Psoas muscle (tissue), 8 donors: ENCODE results near the gene EGLN3. TPM values are rescaled to one million over a fixed set of nuclear protein-coding genes. Genes with fewer than 3 reads are reported as not detected.

Source experiments
- ATAC-seq, 4 donors: fragments of 200-7000 bp; cut with Tn5 transposase; one replicate each; pipeline ENCODE4 v1.9.1; 2020; ENCODE audit warnings: moderate library complexity in 3 of 4, mild to moderate bottlenecking in 2 of 4
- DNase-seq, 2 donors: peaks; one replicate each; pipeline ENCODE4 v3.0.0-alpha.2; 2020
- H3K27ac ChIP-seq: fragments of 200-600 bp; one replicate; pipeline ENCODE4 v1.8.0; 2022
- H3K27me3 ChIP-seq, 3 donors: fragments of 200-600 bp in 1 of 3; one replicate each; pipeline versions ENCODE4 v1.6.1 to v1.8.0; 2013 to 2022; ENCODE audit warnings: low read length in 2 of 3, mild to moderate bottlenecking in 2 of 3, moderate library complexity in 1 of 3; ENCODE audit not compliant: insufficient read depth in 3 of 3
- H3K36me3 ChIP-seq, 2 donors: fragments of 200-600 bp in 1 of 2; one replicate each; pipeline versions ENCODE4 v1.6.1 to v1.8.0; 2013 to 2022; ENCODE audit warnings: low read depth in 1 of 2, mild to moderate bottlenecking in 1 of 2, moderate library complexity in 1 of 2; ENCODE audit not compliant: insufficient read depth in 1 of 2
- H3K4me1 ChIP-seq: fragments of 200-600 bp; one replicate; pipeline ENCODE4 v1.8.0; 2022
- H3K4me3 ChIP-seq: fragments of 200-600 bp; one replicate; pipeline ENCODE4 v1.8.0; 2022; ENCODE audit warnings: mild to moderate bottlenecking
- H3K9me3 ChIP-seq: fragments of 200-600 bp; one replicate; pipeline ENCODE4 v1.8.0; 2022
- WGBS, 3 donors: extraction: QIAGEN DNeasy Blood & Tissue Kit; methylation state at CpG; one replicate each; pipeline versions ENCODE4 v1.1.6 to v1.1.7; 2013; 5-methylcytosine and 5-hydroxymethylcytosine counted together
- intact Hi-C, 2 donors: fragments of 100-400 bp; cut with DNase I; formaldehyde crosslinking; loops; one replicate each; pipeline versions ENCODE4 v1.11.0 to v1.14.2; 2022
- polyA plus RNA-seq, 3 donors: library from polyadenylated mRNA; stranded (reverse); fragments of 200-250 nt; gene quantifications; one replicate each; pipeline ENCODE4 v1.2.3, GENCODE V29; 2013
- total RNA-seq, 4 donors: library from RNA; stranded (reverse); fragmentation: NEBNext Ultra II Directional in 2 of 4; extraction: Animal tissue kit (Norgen Biotek cat#: 25700) in 2 of 4; gene quantifications; one replicate each; pipeline versions ENCODE4 v1.2.1 to v1.2.4, GENCODE V29; 2021 to 2023
- TF ChIP-seq, protein P1 (sequence below): fragments of 200-600 bp; IDR thresholded peaks from one replicate; pipeline ENCODE4 v1.8.0; 2022; ENCODE audit warnings: antibody characterized with exemption
- donor health status: healthy with polysubstance abuse.
- donor health status: DM: no; HTN: no; CAD: no; lungs with moderate emphysema.
- donor health status: Bipolar disorder and iron deficiency.
- donor health status: healthy.
- donor health status: DM: yes; HTN: yes; CAD: no.
- donor health status: DM: no; HTN: no; CAD: no.
- donor health status: DM: no; HTN: no; CAD: no.
- donor health status: DM: yes; HTN: yes; CAD: no.

Gene EGLN3
- total and polyA plus RNA-seq, 7 donors, result 6.7 to 58.7 (median 14.1) TPM

DNA sequence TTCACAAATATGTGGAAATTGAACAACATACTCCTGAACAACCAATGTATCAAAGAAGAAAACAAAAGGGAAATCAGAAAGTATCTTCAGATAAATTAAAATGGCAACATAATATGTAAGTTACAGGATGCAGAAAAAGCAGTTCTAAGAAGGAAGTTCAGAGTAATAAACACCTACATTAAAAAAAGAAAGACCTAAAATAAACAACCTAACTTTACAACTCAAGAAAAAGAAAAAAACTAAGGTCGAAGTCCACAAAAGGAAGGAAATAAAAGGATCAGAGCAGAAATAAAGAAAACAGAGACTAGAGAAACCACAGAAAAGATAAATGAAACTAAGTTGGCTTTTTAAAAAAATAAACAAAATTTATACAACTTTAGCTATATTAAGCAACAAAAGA lies 59.2 kb downstream of the EGLN3 start:
- ATAC-seq (no peak), DNase-seq (no peak)
- no peak overlapping the region for H3K4me3 ChIP-seq
- H3K4me1 ChIP-seq, result no peaks in the 10 kb centered on the region
- H3K9me3 ChIP-seq, result peaks cover 9% of the 10 kb centered on the region
- intact Hi-C loops, result no loop called here
- H3K27me3 ChIP-seq, result no peaks in the 10 kb centered on the region
- H3K36me3 ChIP-seq, result no peaks in the 10 kb centered on the region
- TF ChIP-seq, protein P1, sequence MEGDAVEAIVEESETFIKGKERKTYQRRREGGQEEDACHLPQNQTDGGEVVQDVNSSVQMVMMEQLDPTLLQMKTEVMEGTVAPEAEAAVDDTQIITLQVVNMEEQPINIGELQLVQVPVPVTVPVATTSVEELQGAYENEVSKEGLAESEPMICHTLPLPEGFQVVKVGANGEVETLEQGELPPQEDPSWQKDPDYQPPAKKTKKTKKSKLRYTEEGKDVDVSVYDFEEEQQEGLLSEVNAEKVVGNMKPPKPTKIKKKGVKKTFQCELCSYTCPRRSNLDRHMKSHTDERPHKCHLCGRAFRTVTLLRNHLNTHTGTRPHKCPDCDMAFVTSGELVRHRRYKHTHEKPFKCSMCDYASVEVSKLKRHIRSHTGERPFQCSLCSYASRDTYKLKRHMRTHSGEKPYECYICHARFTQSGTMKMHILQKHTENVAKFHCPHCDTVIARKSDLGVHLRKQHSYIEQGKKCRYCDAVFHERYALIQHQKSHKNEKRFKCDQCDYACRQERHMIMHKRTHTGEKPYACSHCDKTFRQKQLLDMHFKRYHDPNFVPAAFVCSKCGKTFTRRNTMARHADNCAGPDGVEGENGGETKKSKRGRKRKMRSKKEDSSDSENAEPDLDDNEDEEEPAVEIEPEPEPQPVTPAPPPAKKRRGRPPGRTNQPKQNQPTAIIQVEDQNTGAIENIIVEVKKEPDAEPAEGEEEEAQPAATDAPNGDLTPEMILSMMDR, result no peak
- 65 to 81% (median 73%) methylated on average over 1 of the region's 1 CpG for WGBS, 3 donors
- no peak overlapping the region for H3K27ac ChIP-seq

DNA sequence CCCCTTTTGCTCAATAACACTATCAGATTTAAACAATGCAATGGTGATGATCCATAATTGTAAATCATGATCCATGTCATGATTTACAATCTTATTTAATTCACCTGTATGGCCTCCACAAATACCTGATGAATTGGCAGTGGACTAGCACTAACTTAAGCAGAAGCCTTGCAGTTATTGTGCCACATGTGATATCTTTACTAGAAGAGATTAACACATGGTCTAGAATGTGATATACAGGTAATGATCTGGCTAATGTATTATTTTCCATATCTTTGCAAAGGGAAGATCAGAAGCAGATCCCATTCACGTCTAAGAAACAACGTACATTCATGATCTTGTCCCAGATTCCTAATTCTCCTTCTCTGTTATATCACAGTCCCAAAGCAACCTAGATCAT lies 66.0 kb downstream of the EGLN3 start:
- Histone ChIP-seq H3K4me1 (no peaks in the 10 kb centered on the region), H3K9me3 (peaks cover 11% of the 10 kb centered on the region), H3K36me3 (no peaks in the 10 kb centered on the region), H3K4me3 (no peak overlapping the region), H3K27ac (no peak overlapping the region), H3K27me3 (no peaks in the 10 kb centered on the region)
- TF ChIP-seq, protein P1, result no peak
- intact Hi-C loops, result no loop called here
- no peak for ATAC-seq
- WGBS, 3 donors, result 88 to 97% (median 90%) methylated on average over 2 of the region's 2 CpGs
- DNase-seq, result no peak

DNA sequence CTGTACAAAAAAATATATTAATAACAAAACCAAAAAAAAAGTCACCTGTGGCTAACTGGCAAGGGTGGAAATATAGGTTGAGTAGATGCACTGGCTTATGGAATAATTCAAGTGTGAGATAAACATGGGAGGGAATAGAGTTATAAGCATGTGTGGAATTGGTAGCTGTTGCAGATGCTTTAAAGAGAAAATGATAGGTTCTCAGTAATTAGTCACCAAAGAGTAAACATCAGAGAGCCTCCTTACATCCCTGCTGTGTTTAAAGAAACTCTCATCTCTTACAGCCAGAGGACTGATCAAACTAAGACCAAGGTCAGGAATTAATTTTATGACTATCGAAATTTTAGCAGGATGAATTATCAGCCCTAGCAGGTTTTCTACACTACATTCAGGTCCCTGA lies 70.5 kb downstream of the EGLN3 start:
- Histone ChIP-seq H3K4me3 (no peak overlapping the region), H3K36me3 (no peaks in the 10 kb centered on the region), H3K27ac (no peak overlapping the region), H3K9me3 (peaks cover 24% of the 10 kb centered on the region), H3K4me1 (no peaks in the 10 kb centered on the region), H3K27me3 (no peaks in the 10 kb centered on the region)
- ATAC-seq (no peak), DNase-seq (no peak)
- TF ChIP-seq, protein P1, result no peak
- 90 to 98% (median 92%) methylated on average over 1 of the region's 1 CpG for WGBS, 3 donors
- intact Hi-C loops, result no loop called here

DNA sequence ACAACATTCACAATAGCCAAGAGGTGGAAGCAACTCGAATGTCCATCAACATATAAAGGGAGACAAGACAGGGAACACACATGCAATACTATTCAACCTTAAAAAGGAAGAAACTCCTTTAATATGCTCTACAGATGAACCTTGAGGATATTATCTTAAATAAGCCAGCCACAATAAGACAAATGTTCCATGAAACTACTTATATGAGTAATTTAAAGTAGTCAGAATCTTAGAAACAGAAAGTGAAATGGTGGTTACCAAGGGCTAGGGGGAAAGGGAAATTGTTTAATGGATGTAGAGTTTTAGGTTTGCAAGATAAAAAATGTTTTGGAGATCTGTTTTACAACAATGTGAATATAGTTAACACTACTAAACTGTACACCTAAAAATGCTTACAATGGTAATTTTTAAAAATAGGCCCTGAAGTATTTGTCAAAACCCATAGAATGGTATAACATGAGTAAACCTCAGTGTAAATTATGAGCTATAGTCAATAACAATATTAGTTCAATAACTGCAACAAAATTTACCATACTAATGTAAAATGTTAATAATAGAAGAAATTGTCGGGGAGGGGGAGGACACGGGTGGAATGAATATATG lies 71.1 kb downstream of the EGLN3 start:
- Histone ChIP-seq H3K4me1 (no peaks in the 10 kb centered on the region), H3K36me3 (no peaks in the 10 kb centered on the region), H3K27me3 (no peaks in the 10 kb centered on the region), H3K27ac (no peak overlapping the region), H3K4me3 (no peak overlapping the region), H3K9me3 (peaks cover 24% of the 10 kb centered on the region)
- no peak for DNase-seq
- no peak for ATAC-seq
- TF ChIP-seq, protein P1, result no peak
- intact Hi-C loops, result no loop called here
- WGBS, 3 donors, result 75 to 97% (median 90%) methylated on average over 3 of the region's 3 CpGs

DNA sequence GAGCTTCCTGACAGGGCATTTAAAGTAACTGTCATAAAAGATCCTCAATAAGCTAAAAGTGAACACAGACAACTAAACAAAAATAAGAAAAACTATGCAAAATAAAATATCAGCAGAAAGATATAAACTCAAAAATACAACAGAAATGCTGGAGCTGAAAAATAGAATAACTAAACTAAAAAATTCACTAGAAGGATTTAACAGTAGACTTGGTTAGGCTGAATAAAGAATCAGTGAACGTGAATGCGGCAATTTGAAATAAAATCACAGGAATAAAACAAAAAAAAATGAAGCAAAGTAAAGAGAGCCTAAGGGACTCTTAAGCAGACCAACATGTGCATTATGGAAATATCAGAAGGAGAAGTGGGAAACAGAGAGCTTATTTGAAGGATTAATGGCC lies 74.6 kb downstream of the EGLN3 start:
- 95 to 98% (median 97%) methylated on average over 2 of the region's 2 CpGs for WGBS, 3 donors
- H3K27me3 ChIP-seq, result no peaks in the 10 kb centered on the region
- DNase-seq, result no peak
- peaks cover 13% of the 10 kb centered on the region for H3K9me3 ChIP-seq
- TF ChIP-seq, protein P1, result no peak
- ATAC-seq, result no peak
- no peaks in the 10 kb centered on the region for H3K36me3 ChIP-seq
- H3K4me3 ChIP-seq, result no peak overlapping the region
- H3K4me1 ChIP-seq, result no peaks in the 10 kb centered on the region
- no peak overlapping the region for H3K27ac ChIP-seq
- intact Hi-C loops, result no loop called here
